HepG2 (cell line): ENCODE measurements around the gene FAM187B. TPM values are rescaled to one million over a fixed set of nuclear protein-coding genes. Genes with fewer than 3 reads are reported as not detected.

Experiments used
- BRF2 ChIP-seq: sonication (generic); formaldehyde crosslinking; IDR thresholded peaks from 2 replicates; pipeline ENCODE4 v1.8.1; 2022; ENCODE audit warnings: mild to moderate bottlenecking, missing genetic modification reagents
- CBX5 ChIP-seq: sonication (generic); formaldehyde crosslinking; IDR thresholded peaks from 2 replicates; pipeline ENCODE4 v1.4.0; 2020; ENCODE audit warnings: missing genetic modification reagents, borderline replicate concordance
- ELK4 ChIP-seq: sonication (generic); formaldehyde crosslinking; IDR thresholded peaks from 2 replicates; pipeline ENCODE4 v1.9.0; 2021; ENCODE audit warnings: missing genetic modification reagents, borderline replicate concordance
- FOXC1 ChIP-seq: sonication (generic); formaldehyde crosslinking; IDR thresholded peaks from 2 replicates; pipeline ENCODE4 v1.8.0; 2022; ENCODE audit warnings: mild to moderate bottlenecking, missing genetic modification reagents, borderline replicate concordance
- GFI1 ChIP-seq: sonication (generic); formaldehyde crosslinking; IDR thresholded peaks from 2 replicates; pipeline ENCODE4 v1.5.0; 2020; ENCODE audit warnings: missing genetic modification reagents, mild to moderate bottlenecking, borderline replicate concordance
- KLF13 ChIP-seq: sonication (generic); formaldehyde crosslinking; IDR thresholded peaks from 2 replicates; pipeline ENCODE4 v1.4.0; 2020; ENCODE audit warnings: mild to moderate bottlenecking, missing genetic modification reagents
- MEIS1 ChIP-seq: sonication (generic); formaldehyde crosslinking; IDR thresholded peaks from 2 replicates; pipeline ENCODE4 v1.9.0; 2021; ENCODE audit warnings: mild to moderate bottlenecking, missing genetic modification reagents, moderate library complexity, borderline replicate concordance
- ONECUT2 ChIP-seq: sonication (generic); formaldehyde crosslinking; IDR thresholded peaks from 2 replicates; pipeline ENCODE4 v1.4.0; 2020; ENCODE audit warnings: missing genetic modification reagents
- RARA ChIP-seq: IDR thresholded peaks from 2 replicates; pipeline ENCODE4 v1.6.1; 2016; ENCODE audit warnings: missing genetic modification reagents, missing compliant biosample characterization
- RERE ChIP-seq: IDR thresholded peaks from 2 replicates; pipeline ENCODE4 v1.6.1; 2016; ENCODE audit warnings: low read depth, missing genetic modification reagents, missing compliant biosample characterization
- ZBTB20 ChIP-seq: sonication (generic); formaldehyde crosslinking; IDR thresholded peaks from 2 replicates; pipeline ENCODE4 v1.8.1; 2023; ENCODE audit warnings: missing genetic modification reagents, low read depth, mild to moderate bottlenecking, borderline replicate concordance
- ZC3H4 ChIP-seq: sonication (generic); formaldehyde crosslinking; IDR thresholded peaks from 2 replicates; pipeline ENCODE4 v1.4.0; 2020; ENCODE audit warnings: missing genetic modification reagents, borderline replicate concordance
- ZNF512B ChIP-seq: sonication (generic); formaldehyde crosslinking; IDR thresholded peaks from 2 replicates; pipeline ENCODE4 v1.5.1; 2020; ENCODE audit warnings: missing genetic modification reagents, mild to moderate bottlenecking, borderline replicate concordance
- ZNF530 ChIP-seq: sonication (generic); formaldehyde crosslinking; IDR thresholded peaks from 2 replicates; pipeline ENCODE4 v1.5.0; 2020; ENCODE audit warnings: low read depth, mild to moderate bottlenecking, missing genetic modification reagents
- ZNF549 ChIP-seq: sonication (generic); formaldehyde crosslinking; IDR thresholded peaks from 2 replicates; pipeline ENCODE4 v1.5.0; 2020; ENCODE audit warnings: missing genetic modification reagents
- ZNF563 ChIP-seq: sonication (generic); formaldehyde crosslinking; IDR thresholded peaks from 2 replicates; pipeline ENCODE4 v1.8.0; 2022; ENCODE audit warnings: mild to moderate bottlenecking, moderate library complexity, missing genetic modification reagents
- polyA plus RNA-seq, 8 experiments: library from polyadenylated mRNA; depleted of rRNA in 3 of 8; stranded (reverse) in 7 of 8; unstranded in 1 of 8; fragments of >200 nt; fragmentation: Illumina TruSeq in 4 of 8; extraction: Trizol in 4 of 8; gene quantifications; 2 replicates each; pipeline versions ENCODE4 v1.2.1 to v1.2.3, GENCODE V29; 2011 to 2016; ENCODE audit warnings: low read depth in 4 of 8, missing spikeins in 1 of 8, mixed read lengths in 1 of 8; ENCODE audit not compliant: insufficient read depth in 1 of 8
- total RNA-seq, 5 experiments: library from RNA; depleted of rRNA; stranded (reverse); fragments of >200 nt; fragmentation: Illumina TruSeq; extraction: Trizol; gene quantifications; 2 replicates each; pipeline ENCODE4 v1.2.3, GENCODE V29; 2016; ENCODE audit warnings: low read depth in 1 of 5
- TF ChIP-seq, protein P1 (sequence below): sonication (generic); formaldehyde crosslinking; conservative IDR thresholded peaks from 2 replicates; pipeline ENCODE4 v1.4.0; 2020; ENCODE audit warnings: missing genetic modification reagents

The FAM187B gene
- total and polyA plus RNA-seq, 2 of the 13 experiments (the other 11 are each of a cell fraction or from before 2014, with no cell fraction given) = not detected

- no peak for TF ChIP-seq KLF13 (CRISPR knock-in tag)
- TF ChIP-seq CBX5 (CRISPR knock-in tag) = no peak
- TF ChIP-seq ZNF512B (CRISPR knock-in tag) = no peak
- TF ChIP-seq ZNF549 = no peak
- no peak for TF ChIP-seq RERE
- no peak for TF ChIP-seq ELK4
- no peak for TF ChIP-seq ZNF530 (CRISPR knock-in tag)
- no peak for TF ChIP-seq ZNF563 (CRISPR knock-in tag)
- no peak for TF ChIP-seq ONECUT2 (CRISPR knock-in tag)
- TF ChIP-seq ZBTB20 (CRISPR knock-in tag) = no peak
- TF ChIP-seq ZC3H4 (CRISPR knock-in tag) = no peak
- no peak for TF ChIP-seq BRF2 (CRISPR knock-in tag)
- no peak for TF ChIP-seq RARA (CRISPR knock-in tag)
- TF ChIP-seq MEIS1 = no peak
- TF ChIP-seq FOXC1 (CRISPR knock-in tag) = 0 out of 2 replicates have a peak, but pooled peaks have one; percentile 20
- TF ChIP-seq GFI1 (CRISPR knock-in tag) = no peak
- TF ChIP-seq, protein P1, sequence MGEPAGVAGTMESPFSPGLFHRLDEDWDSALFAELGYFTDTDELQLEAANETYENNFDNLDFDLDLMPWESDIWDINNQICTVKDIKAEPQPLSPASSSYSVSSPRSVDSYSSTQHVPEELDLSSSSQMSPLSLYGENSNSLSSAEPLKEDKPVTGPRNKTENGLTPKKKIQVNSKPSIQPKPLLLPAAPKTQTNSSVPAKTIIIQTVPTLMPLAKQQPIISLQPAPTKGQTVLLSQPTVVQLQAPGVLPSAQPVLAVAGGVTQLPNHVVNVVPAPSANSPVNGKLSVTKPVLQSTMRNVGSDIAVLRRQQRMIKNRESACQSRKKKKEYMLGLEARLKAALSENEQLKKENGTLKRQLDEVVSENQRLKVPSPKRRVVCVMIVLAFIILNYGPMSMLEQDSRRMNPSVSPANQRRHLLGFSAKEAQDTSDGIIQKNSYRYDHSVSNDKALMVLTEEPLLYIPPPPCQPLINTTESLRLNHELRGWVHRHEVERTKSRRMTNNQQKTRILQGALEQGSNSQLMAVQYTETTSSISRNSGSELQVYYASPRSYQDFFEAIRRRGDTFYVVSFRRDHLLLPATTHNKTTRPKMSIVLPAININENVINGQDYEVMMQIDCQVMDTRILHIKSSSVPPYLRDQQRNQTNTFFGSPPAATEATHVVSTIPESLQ (CRISPR knock-in tag) = no peak
Observed at GRCh38 chr19:35267353-35267817, 38.8 kb upstream of the FAM187B start (continued).
